Uterus (tissue), 4 donors: ENCODE data around the gene FAM209B. TPM values are rescaled to one million over a fixed set of nuclear protein-coding genes. Genes with fewer than 3 reads are reported as not detected.
A peak's percentile ranks its signal among the peaks of the same experiment; 100 is the strongest.
"Not testable (repeated sequence)": the region's sequence is repeated elsewhere in the genome, so short reads cannot be mapped to it uniquely, and the experiment has no call there.

Source experiments
- DNase-seq, 2 donors: peaks; one replicate each; pipeline ENCODE4 v3.0.0-alpha.2; 2019 to 2020
- H3K27ac ChIP-seq, 2 donors: fragments of 200-600 bp; sonication (generic); 1 replicate in 1 of 2; 2 replicates in 1 of 2; pipeline ENCODE4 v1.5.1; 2016 to 2018
- H3K27me3 ChIP-seq, 2 donors: fragments of 200-600 bp; sonication (generic); one replicate each; pipeline ENCODE4 v1.5.1; 2018 to 2019; ENCODE audit warnings: control low read depth in 1 of 2
- H3K36me3 ChIP-seq, 2 donors: fragments of 200-600 bp; sonication (generic); one replicate each; pipeline ENCODE4 v1.5.1; 2019; ENCODE audit warnings: control low read depth in 1 of 2
- H3K4me1 ChIP-seq, 2 donors: fragments of 200-600 bp; sonication (generic); one replicate each; pipeline ENCODE4 v1.5.1; 2018 to 2019; ENCODE audit warnings: control low read depth in 1 of 2
- H3K4me3 ChIP-seq, 2 donors: fragments of 200-600 bp; sonication (generic); 1 replicate in 1 of 2; 2 replicates in 1 of 2; pipeline ENCODE4 v1.5.1; 2018 to 2019; ENCODE audit warnings: mild to moderate bottlenecking in 1 of 2
- H3K9me3 ChIP-seq, 2 donors: fragments of 200-600 bp; sonication (generic); one replicate each; pipeline ENCODE4 v1.5.1; 2019; ENCODE audit warnings: control low read depth in 1 of 2
- POLR2A ChIP-seq, 2 donors: fragments of 450-650 bp; IDR thresholded peaks; one replicate each; pipeline ENCODE4 v1.6.1; 2016; ENCODE audit warnings: antibody characterized with exemption in 2 of 2, mild to moderate bottlenecking in 1 of 2, moderate library complexity in 1 of 2
- intact Hi-C: fragments of 100-400 bp; cut with DNase I; formaldehyde crosslinking; loops from one replicate; pipeline ENCODE4 v1.15.1; 2023; ENCODE audit warnings: low total_unique reads
- total RNA-seq, 4 donors: library from RNA; depleted of rRNA in 3 of 4; stranded (reverse); fragments of >200 nt in 3 of 4; gene quantifications; one replicate each; pipeline versions ENCODE4 v1.1.0 to v1.2.4, GENCODE V29; 2014 to 2023
- TF ChIP-seq, protein P1 (sequence below), 4 experiments: fragments of 200-600 bp in 2 of 4; fragments of 450-650 bp in 2 of 4; sonication (generic) in 2 of 4; IDR thresholded peaks; one replicate each; pipeline ENCODE4 v1.5.1; 2016 to 2019; ENCODE audit warnings: antibody characterized with exemption in 4 of 4, mild to moderate bottlenecking in 2 of 4, moderate library complexity in 1 of 4
- donor health status: DM: yes; HTN: yes; CAD: no.

FAM209B gene
- total RNA-seq, 4 donors from 2014 or later = 0.79 TPM; not detected in 3

DNA sequence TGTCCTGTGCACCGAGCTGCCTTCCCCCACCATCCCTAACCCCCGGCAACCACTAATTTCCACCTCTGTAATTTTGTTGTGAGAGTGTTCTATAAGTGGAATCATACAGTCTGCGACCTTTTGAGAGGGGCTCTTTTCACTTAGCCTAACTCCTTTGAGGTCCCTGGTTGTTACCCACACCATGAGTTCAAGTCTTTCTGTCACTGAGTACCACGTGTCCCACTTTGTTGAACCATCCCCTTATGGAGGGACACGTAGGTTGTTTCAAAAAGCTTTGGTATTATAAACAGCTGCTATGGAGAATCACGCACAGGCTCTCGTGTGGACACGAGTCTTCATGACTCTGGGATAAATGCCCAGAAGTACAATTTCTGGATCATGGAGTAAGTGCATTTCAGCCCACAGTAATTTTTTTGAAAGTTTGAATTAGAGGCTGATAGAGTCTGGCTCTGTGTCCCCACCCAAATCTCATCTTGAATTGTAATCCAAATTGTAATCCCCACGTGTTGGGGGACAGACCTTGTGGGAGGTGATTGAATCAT, 9.5 kb downstream of the FAM209B start:
- Histone ChIP-seq H3K36me3 (no peaks in the 10 kb centered on the region), H3K27ac (no peak overlapping the region), H3K27me3 (no peaks in the 10 kb centered on the region), H3K4me1 (no peaks in the 10 kb centered on the region), H3K4me3 (no peak overlapping the region), H3K9me3 (no peaks in the 10 kb centered on the region)
- TF ChIP-seq, protein P1, sequence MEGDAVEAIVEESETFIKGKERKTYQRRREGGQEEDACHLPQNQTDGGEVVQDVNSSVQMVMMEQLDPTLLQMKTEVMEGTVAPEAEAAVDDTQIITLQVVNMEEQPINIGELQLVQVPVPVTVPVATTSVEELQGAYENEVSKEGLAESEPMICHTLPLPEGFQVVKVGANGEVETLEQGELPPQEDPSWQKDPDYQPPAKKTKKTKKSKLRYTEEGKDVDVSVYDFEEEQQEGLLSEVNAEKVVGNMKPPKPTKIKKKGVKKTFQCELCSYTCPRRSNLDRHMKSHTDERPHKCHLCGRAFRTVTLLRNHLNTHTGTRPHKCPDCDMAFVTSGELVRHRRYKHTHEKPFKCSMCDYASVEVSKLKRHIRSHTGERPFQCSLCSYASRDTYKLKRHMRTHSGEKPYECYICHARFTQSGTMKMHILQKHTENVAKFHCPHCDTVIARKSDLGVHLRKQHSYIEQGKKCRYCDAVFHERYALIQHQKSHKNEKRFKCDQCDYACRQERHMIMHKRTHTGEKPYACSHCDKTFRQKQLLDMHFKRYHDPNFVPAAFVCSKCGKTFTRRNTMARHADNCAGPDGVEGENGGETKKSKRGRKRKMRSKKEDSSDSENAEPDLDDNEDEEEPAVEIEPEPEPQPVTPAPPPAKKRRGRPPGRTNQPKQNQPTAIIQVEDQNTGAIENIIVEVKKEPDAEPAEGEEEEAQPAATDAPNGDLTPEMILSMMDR (IDR thresholded peaks at IDR 0.05) = no peak
- TF ChIP-seq POLR2A (IDR thresholded peaks at IDR 0.05) = no peak
- intact Hi-C loops = no loop called here
- no peak for DNase-seq

DNA sequence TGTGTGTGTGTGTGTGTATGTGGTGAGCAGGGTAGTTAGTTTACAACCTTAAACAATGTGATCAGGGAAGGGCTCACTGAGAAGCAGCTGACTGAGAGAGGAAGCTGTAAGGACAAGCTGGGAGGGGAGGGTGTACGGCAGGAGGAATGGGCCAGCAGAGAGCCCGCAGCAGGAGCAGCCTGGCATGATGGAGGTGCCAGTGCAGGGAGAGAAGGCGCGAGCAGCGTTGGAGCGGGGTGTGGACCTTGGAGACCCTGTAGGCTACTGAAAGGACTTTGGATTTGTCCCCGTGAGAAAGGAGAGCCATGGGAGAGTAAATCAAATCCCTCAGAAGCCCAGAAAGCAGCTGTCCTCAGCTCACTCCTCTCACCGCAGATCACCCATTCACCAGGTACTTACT, 18.5 kb downstream of the FAM209B start:
- Histone ChIP-seq H3K9me3 (no peaks in the 10 kb centered on the region), H3K4me3 (no peak overlapping the region), H3K4me1 (no peaks in the 10 kb centered on the region), H3K27me3 (no peaks in the 10 kb centered on the region), H3K27ac (no peak overlapping the region), H3K36me3 (no peaks in the 10 kb centered on the region)
- TF ChIP-seq POLR2A (IDR thresholded peaks at IDR 0.05) = no peak
- TF ChIP-seq, protein P1 (IDR thresholded peaks at IDR 0.05) = no peak
- DNase-seq = no peak
- intact Hi-C loops = no loop called here

- no peaks in the 10 kb centered on the region for H3K4me1 ChIP-seq
- DNase-seq = no peak
- no peaks in the 10 kb centered on the region for H3K27me3 ChIP-seq
- no peak for TF ChIP-seq POLR2A (IDR thresholded peaks at IDR 0.05)
- TF ChIP-seq, protein P1 (IDR thresholded peaks at IDR 0.05) = no peak
- intact Hi-C loops = no loop called here
- no peaks in the 10 kb centered on the region for H3K36me3 ChIP-seq
- no peaks in the 10 kb centered on the region for H3K9me3 ChIP-seq
- no peak overlapping the region for H3K4me3 ChIP-seq
- H3K27ac ChIP-seq = no peak overlapping the region
Observed at GRCh38 chr20:56552911-56553629, 20.0 kb downstream of the FAM209B start.

DNA sequence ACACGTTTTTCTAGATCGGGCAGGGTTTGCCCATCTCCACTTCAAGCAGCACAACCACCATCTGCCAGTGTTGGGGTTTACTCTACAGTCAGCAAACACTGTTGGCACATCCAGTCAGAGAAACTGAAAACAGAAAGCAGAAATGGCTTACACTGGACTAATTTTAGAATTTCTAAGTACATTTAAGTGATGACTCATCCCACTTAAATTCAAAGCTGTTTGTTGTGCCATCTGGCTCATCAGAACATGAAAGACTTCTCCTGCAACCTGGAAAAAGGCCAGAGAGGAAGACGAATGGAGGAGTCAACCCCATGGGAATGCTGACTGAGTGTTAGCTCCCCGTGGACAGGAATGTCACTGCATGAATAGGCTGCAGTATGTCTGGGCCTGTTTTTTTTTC, 21.8 kb downstream of the FAM209B start:
- Histone ChIP-seq H3K4me3 (no peak overlapping the region), H3K27ac (peak overlapping the region in 1 of 2 donors; percentile 41), H3K27me3 (no peaks in the 10 kb centered on the region), H3K9me3 (no peaks in the 10 kb centered on the region), H3K4me1 (no peaks in the 10 kb centered on the region), H3K36me3 (no peaks in the 10 kb centered on the region)
- peak in 1 of 2 donors; percentile 56 for DNase-seq
- TF ChIP-seq, protein P1 (IDR thresholded peaks at IDR 0.05) = peak in 1 of 4 experiments; percentile 4
- TF ChIP-seq POLR2A (IDR thresholded peaks at IDR 0.05) = no peak
- intact Hi-C loops = no loop called here

DNA sequence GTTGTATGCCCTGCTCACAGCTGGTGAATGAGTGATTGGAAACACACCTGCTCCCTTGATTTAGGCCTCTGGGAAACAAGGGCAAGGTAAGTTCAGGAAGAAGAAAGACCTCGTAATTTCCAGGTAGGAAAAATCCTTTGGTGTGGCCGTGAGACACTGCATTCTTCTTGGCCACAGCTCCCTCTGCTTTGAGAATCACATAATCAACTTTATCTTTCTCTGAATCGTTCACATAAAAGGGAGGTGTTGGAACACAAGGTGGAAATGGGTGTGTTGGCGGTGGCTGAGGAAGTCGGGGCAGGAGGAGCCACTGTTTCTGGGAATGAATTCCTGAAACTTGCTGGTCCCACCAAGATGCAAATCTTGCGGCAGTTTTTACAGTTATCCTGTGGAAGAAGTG, 25.9 kb downstream of the FAM209B start:
- Histone ChIP-seq H3K27ac (no peak overlapping the region), H3K27me3 (no peaks in the 10 kb centered on the region), H3K36me3 (no peaks in the 10 kb centered on the region), H3K9me3 (no peaks in the 10 kb centered on the region), H3K4me3 (no peak overlapping the region), H3K4me1 (no peaks in the 10 kb centered on the region)
- intact Hi-C loops = no loop called here
- TF ChIP-seq POLR2A (IDR thresholded peaks at IDR 0.05) = no peak
- TF ChIP-seq, protein P1 (IDR thresholded peaks at IDR 0.05) = no peak
- peak in 1 of 2 donors; percentile 16 for DNase-seq

GRCh38 chr20:56564526-56564925, 31.5 kb downstream of the FAM209B start:
- H3K27me3 ChIP-seq = not testable (repeated sequence)

More at GRCh38 chr20:56564526-56564925, 31.5 kb downstream of the FAM209B start:
- intact Hi-C loops, H3K4me1 ChIP-seq, H3K27ac ChIP-seq, H3K9me3 ChIP-seq, H3K4me3 ChIP-seq, H3K36me3 ChIP-seq, DNase-seq: not testable (repeated sequence)
